8988T (cell line): ENCODE data around the gene VANGL2.

ENCODE experiments used
- DNase-seq: peaks from one replicate; pipeline ENCODE4 v3.0.0; 2011

Gene VANGL2

DNA sequence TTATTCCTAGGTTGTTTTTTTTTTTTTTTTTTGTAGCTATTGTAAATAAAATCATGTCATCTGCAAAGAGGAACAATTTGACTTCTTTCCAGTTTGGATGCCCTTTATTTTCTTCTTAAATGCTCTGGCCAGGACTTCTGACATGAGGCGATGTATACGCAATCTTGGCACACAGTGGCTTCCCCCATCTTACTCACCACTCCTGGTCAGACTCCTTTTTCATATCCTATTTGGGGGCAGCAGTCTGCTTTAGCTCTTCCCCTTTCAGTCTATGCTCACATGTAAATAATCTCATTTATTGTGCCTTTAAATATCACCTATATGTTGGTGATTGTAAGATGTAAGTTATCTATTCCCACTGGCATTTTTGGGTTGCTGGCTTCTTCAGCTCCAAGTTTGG lies 66.6 kb downstream of the VANGL2 start:
- DNase-seq = no peak

DNA sequence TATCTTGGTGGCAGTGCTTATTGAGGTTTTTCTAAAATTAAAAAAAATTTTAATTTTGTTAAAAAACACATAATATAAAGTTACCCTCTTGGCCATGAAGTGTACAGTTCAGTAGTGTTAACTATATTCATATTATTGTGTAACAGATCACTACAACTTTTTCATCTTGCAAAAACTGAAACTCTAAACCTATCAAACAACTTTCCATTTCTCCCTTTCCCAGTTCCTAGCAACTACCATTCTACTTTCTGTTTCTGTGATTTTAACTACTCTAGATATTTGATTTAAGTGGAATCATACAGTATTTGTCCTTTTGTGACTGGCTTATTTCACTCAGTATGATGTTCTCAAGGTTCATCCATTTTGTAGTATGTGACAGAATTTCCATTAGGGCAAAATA lies 67.2 kb downstream of the VANGL2 start:
- no peak for DNase-seq

DNA sequence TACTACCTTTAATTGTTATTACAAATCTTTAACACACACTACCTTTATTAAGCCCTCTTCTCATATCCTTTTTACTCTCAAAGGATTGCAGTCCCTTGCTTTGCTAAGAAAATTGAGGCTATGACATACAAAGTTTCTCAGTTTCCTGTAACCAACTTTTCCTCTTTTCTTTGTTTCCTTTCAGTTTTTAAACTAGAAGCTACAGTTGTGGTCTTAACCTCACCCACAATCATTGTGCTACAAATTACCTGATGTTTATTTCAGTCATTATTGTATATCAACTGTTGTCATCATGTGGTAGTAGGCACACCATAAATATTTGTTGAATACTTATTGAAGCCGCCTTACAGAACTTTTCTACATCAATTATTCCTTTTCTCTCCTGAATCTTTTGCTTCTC lies 70.9 kb downstream of the VANGL2 start:
- DNase-seq = no peak

DNA sequence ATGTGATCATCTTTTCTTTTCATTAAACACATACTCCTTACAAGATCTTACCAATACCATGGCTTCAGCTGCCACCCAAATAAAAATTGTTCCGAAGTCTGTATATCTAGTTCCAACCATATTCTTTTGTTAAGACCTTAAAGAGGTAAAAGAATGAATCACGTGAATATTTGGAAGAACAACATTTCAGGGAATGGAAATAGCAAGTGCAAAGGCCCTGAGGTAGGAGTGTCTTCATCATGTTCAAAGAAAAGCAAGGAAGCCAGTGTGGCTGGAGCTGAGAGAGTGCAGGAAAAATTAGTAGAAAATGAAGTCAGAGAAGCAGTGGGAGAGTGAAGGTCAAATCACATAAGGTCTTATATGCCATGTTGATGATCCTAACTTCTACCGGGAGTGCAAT lies 71.7 kb downstream of the VANGL2 start:
- no peak for DNase-seq

DNA sequence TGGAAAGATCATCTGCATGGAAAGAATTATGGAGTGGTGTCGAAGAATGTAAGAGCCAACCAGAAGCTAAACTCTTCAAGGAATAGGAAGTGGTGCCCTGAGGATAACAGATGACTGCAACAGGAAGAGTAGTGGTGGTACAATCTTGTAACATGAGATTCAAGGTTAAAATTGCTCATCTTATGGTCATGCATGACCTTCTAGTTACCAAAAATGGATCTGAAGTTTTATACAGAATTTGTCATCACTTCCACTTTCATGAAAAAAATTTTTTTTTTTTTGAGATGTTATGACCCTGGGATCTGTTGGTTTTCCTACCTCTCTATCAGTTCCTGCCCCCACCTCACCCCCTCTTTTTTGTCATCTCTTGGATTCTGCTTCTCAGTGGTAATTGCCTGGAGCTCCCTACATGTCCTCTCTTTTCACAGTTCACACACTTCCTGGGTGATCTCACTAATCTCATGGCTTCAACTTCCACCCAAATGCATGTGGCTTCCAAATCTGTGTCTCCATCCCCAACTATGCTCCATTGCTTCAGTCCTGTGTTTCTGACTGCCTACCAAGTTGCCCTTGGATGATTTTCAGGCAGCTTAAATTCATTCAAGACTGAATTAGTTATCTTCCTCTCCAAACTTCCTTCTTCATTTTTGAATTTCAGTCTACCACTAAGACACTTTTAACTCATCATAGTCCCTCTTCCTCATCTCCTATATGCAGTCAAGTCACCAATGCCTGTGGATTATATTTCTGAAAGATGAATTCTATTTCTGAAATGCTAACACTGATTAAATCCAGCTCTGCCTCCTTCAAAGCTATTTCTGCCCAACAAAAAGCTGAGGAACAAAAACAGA lies 74.3 kb downstream of the VANGL2 start:
- no peak for DNase-seq
